ENCODE data around the gene SSR2.

SSR2 gene

GRCh38 chr1:156020293-156021092 lies at the start of gene SSR2:
SSR2 (minus strand) TSS chr1:156020951; CDS start chr1:156020167, 784 bp downstream.
- peak; percentile 74 for DNase-seq (ENCODE audit: low read depth)

- no peak for DNase-seq (ENCODE audit: low read depth)
Measured at GRCh38 chr1:156070548-156070947, 49.8 kb upstream of the SSR2 start.

- no peak for DNase-seq (ENCODE audit: low read depth)
Measured at GRCh38 chr1:156069490-156070455, 49.0 kb upstream of the SSR2 start.

GRCh38 chr1:156067262-156067661 lies 46.5 kb upstream of the SSR2 start:
- no peak for DNase-seq (ENCODE audit: low read depth)

- DNase-seq (ENCODE audit: low read depth), result no peak
Measured at GRCh38 chr1:156065871-156066270, 45.1 kb upstream of the SSR2 start.

- DNase-seq (ENCODE audit: low read depth), result no peak
Measured at GRCh38 chr1:156065212-156065611, 44.5 kb upstream of the SSR2 start.

GRCh38 chr1:156064615-156065014 lies 43.9 kb upstream of the SSR2 start:
- DNase-seq (ENCODE audit: low read depth), result no peak

- no peak for DNase-seq (ENCODE audit: low read depth)
Measured at GRCh38 chr1:156063997-156064285, 43.2 kb upstream of the SSR2 start.

GRCh38 chr1:156062189-156062588 lies 41.4 kb upstream of the SSR2 start:
- no peak for DNase-seq (ENCODE audit: low read depth)

- no peak for DNase-seq (ENCODE audit: low read depth)
Measured at GRCh38 chr1:156060937-156061636, 40.3 kb upstream of the SSR2 start, which contains the start of gene RAB25. RAB25 (plus strand) TSS chr1:156061160; CDS start chr1:156061401, 241 bp downstream.

GRCh38 chr1:156056326-156056849 lies 35.6 kb upstream of the SSR2 start:
- DNase-seq (ENCODE audit: low read depth), result no peak

GRCh38 chr1:156055281-156056048 lies 34.7 kb upstream of the SSR2 start:
- no peak for DNase-seq (ENCODE audit: low read depth)

- peak; percentile 91 for DNase-seq (ENCODE audit: low read depth)
Measured at GRCh38 chr1:156054500-156055280, 33.9 kb upstream of the SSR2 start, which contains the start of gene LAMTOR2. LAMTOR2 (plus strand) TSS chr1:156054782; CDS start chr1:156054890, 108 bp downstream.

- DNase-seq (ENCODE audit: low read depth), result peak; percentile 79
Measured at GRCh38 chr1:156053768-156054499, 33.2 kb upstream of the SSR2 start, which contains the start of gene UBQLN4. UBQLN4 (minus strand) TSS chr1:156053798; CDS start chr1:156053701, 97 bp downstream.

GRCh38 chr1:156052862-156053767 lies 32.4 kb upstream of the SSR2 start:
- DNase-seq (ENCODE audit: low read depth), result peak; percentile 51

GRCh38 chr1:156051011-156051725 lies 30.4 kb upstream of the SSR2 start:
- no peak for DNase-seq (ENCODE audit: low read depth)

GRCh38 chr1:156050376-156050775 lies 29.6 kb upstream of the SSR2 start:
- no peak for DNase-seq (ENCODE audit: low read depth)

Measured in activated T-helper 1 cell treated with Interleukin-2 at 50 U/mL for 16 hours (primary cell).